DND-41 (cell line): ENCODE results near the gene ARF1.

Experiments used
- ATAC-seq: fragments of 200-7000 bp; cut with Tn5 transposase; 3 replicates; pipeline ENCODE4 v1.9.1; 2021; ENCODE audit warnings: low read depth; ENCODE audit not compliant: insufficient read depth
- DNase-seq: peaks from one replicate; pipeline ENCODE4 v3.0.0-alpha.2; 2020
- H2AFZ ChIP-seq: 2 replicates; pipeline ENCODE4 v1.6.0; 2012; ENCODE audit warnings: low read depth, low read length
- H3K27ac ChIP-seq: 2 replicates; pipeline ENCODE4 v1.5.1; 2012; ENCODE audit warnings: low read length, inconsistent platforms
- H3K27me3 ChIP-seq: fragments of 200-600 bp; sonication (generic); 2 replicates; pipeline ENCODE4 v1.6.0; 2012; ENCODE audit warnings: low read length, mild to moderate bottlenecking, inconsistent platforms; ENCODE audit not compliant: insufficient read depth, poor library complexity
- H3K36me3 ChIP-seq: 2 replicates; pipeline ENCODE4 v1.5.1; 2012; ENCODE audit warnings: low read length, inconsistent platforms; ENCODE audit not compliant: insufficient read depth
- H3K4me1 ChIP-seq: 2 replicates; pipeline ENCODE4 v1.5.1; 2012; ENCODE audit warnings: mild to moderate bottlenecking, low read length; ENCODE audit not compliant: insufficient read depth
- H3K4me2 ChIP-seq: 2 replicates; pipeline ENCODE4 v1.6.0; 2012; ENCODE audit warnings: mild to moderate bottlenecking, moderate library complexity, low read length, inconsistent platforms; ENCODE audit not compliant: insufficient read depth
- H3K4me3 ChIP-seq, 2 experiments: fragments of 200-600 bp in 1 of 2; shearing (Covaris generic) in 1 of 2; 2 replicates each; pipeline ENCODE4 v1.5.1; 2012 to 2016; ENCODE audit warnings: inconsistent platforms in 2 of 2, low read length in 2 of 2, mild to moderate bottlenecking in 2 of 2, low read depth in 1 of 2, moderate library complexity in 1 of 2
- H3K79me2 ChIP-seq: 2 replicates; pipeline ENCODE4 v1.6.0; 2012; ENCODE audit warnings: low read length, inconsistent platforms; ENCODE audit not compliant: insufficient read depth
- H3K9ac ChIP-seq: 2 replicates; pipeline ENCODE4 v1.6.0; 2012; ENCODE audit warnings: low read depth, mild to moderate bottlenecking, inconsistent platforms, low read length, moderate library complexity
- H3K9me3 ChIP-seq: 2 replicates; pipeline ENCODE4 v1.5.1; 2012; ENCODE audit warnings: low read length, moderate library complexity, mild to moderate bottlenecking, inconsistent platforms; ENCODE audit not compliant: insufficient read depth, severe bottlenecking
- H4K20me1 ChIP-seq: 2 replicates; pipeline ENCODE4 v1.6.0; 2012; ENCODE audit warnings: low read length; ENCODE audit not compliant: insufficient read depth
- CTCF ChIP-seq: IDR thresholded peaks from 2 replicates; pipeline ENCODE4 v1.5.1; 2012; ENCODE audit warnings: borderline replicate concordance, low read length, moderate library complexity, mild to moderate bottlenecking; ENCODE audit not compliant: poor library complexity, severe bottlenecking; ENCODE audit errors: extremely low read depth
- EZH2 ChIP-seq: IDR thresholded peaks from 3 replicates; pipeline ENCODE4 v1.6.1; 2012; ENCODE audit warnings: borderline replicate concordance, low read depth, mild to moderate bottlenecking, moderate library complexity, low read length, inconsistent platforms; ENCODE audit not compliant: severe bottlenecking

ARF1 gene

GRCh38 chr1:228089519-228090380 lies 7.2 kb downstream of the ARF1 start:
- no peak for ATAC-seq
- H3K4me2 ChIP-seq: peak overlapping the region; percentile 33
- H4K20me1 ChIP-seq: peaks cover 95% of the 10 kb centered on the region
- DNase-seq: no peak
- no peak overlapping the region for H2AFZ ChIP-seq
- TF ChIP-seq CTCF: no peak
- no peak for TF ChIP-seq EZH2
- peaks cover 100% of the 10 kb centered on the region for H3K79me2 ChIP-seq
- no peaks in the 10 kb centered on the region for H3K27me3 ChIP-seq
- peaks cover 28% of the 10 kb centered on the region for H3K4me1 ChIP-seq
- H3K4me3 ChIP-seq: no peak overlapping the region
- peak overlapping the region; percentile 20; the same call in 1 of the 2 replicates for H3K27ac ChIP-seq
- H3K9me3 ChIP-seq: peaks cover 28% of the 10 kb centered on the region
- no peak overlapping the region for H3K9ac ChIP-seq
- H3K36me3 ChIP-seq: peaks cover 93% of the 10 kb centered on the region

GRCh38 chr1:228090613-228091081 lies 8.1 kb downstream of the ARF1 start:
- H3K4me1 ChIP-seq: peaks cover 19% of the 10 kb centered on the region
- no peak for TF ChIP-seq EZH2
- TF ChIP-seq CTCF: no peak
- no peak overlapping the region for H2AFZ ChIP-seq
- no peak for DNase-seq
- no peak overlapping the region for H3K4me3 ChIP-seq
- no peak overlapping the region for H3K9ac ChIP-seq
- no peak overlapping the region for H3K27ac ChIP-seq
- H3K27me3 ChIP-seq: no peaks in the 10 kb centered on the region
- no peak for ATAC-seq
- H3K36me3 ChIP-seq: peaks cover 93% of the 10 kb centered on the region
- peaks cover 30% of the 10 kb centered on the region for H3K9me3 ChIP-seq
- H4K20me1 ChIP-seq: peaks cover 94% of the 10 kb centered on the region
- no peak overlapping the region for H3K4me2 ChIP-seq
- H3K79me2 ChIP-seq: peaks cover 100% of the 10 kb centered on the region

- no peak for ATAC-seq
- Histone ChIP-seq H3K4me1 (peaks cover 14% of the 10 kb centered on the region), H2AFZ (no peak overlapping the region), H3K9me3 (peaks cover 30% of the 10 kb centered on the region), H3K27ac (no peak overlapping the region), H3K9ac (no peak overlapping the region), H3K4me3 (no peak overlapping the region), H3K36me3 (peaks cover 93% of the 10 kb centered on the region), H3K4me2 (no peak overlapping the region), H4K20me1 (peaks cover 94% of the 10 kb centered on the region), H3K79me2 (peaks cover 100% of the 10 kb centered on the region), H3K27me3 (no peaks in the 10 kb centered on the region)
- TF ChIP-seq EZH2: no peak
- TF ChIP-seq CTCF: no peak
- no peak for DNase-seq
Observed at GRCh38 chr1:228091084-228091483, 8.6 kb downstream of the ARF1 start.
